Measurements from ENCODE around the gene CENPS.
"Not testable (repeated sequence)": the region's sequence is repeated elsewhere in the genome, so short reads cannot be mapped to it uniquely, and the experiment has no call there.

Gene CENPS

DNA sequence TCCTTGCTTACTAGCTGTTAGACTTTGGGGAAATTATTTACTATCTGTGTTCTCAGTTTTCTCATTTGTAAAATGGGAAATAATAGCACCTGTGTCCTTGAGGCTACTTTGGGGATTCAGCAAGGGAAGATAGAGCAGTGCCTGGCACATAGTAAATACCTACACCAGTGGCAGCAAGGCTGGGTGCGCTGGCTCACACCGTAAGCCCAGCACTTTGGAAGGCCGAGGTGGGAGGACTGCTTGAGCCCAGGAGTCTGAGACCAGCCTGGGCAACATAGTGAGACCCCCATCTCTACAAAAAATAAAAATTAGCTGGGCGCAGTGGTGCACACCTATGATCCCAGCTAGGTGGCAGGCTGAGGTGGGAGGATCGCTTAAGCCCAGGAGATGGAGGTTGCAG, 8.6 kb upstream of the CENPS start:
- no peak for DNase-seq

DNA sequence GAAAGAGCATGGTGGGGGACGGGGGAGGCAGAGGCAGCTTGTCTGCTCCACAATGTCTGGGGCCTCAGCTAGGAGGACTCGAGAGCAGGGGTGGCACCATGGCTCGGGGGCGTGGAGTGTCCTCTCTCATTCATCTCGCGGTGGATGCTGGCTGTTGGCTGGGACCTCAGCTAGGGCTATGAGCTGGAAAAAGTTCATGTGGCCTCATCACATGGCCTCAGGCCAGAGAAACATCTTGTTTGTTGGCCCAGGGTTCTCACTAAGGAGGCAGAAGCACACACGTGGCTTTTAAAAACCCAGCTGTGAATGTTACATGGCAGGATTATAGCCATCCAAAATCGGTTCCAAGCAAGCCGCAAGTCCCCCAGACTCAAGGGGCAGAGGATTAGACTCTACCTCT, 6.2 kb upstream of the CENPS start:
- DNase-seq, result no peak

- DNase-seq, result no peak
Observed at GRCh38 chr1:10424651-10425050, 5.6 kb upstream of the CENPS start.

- DNase-seq, result not testable (repeated sequence)
Observed at GRCh38 chr1:10425826-10426534, 4.3 kb upstream of the CENPS start.

DNA sequence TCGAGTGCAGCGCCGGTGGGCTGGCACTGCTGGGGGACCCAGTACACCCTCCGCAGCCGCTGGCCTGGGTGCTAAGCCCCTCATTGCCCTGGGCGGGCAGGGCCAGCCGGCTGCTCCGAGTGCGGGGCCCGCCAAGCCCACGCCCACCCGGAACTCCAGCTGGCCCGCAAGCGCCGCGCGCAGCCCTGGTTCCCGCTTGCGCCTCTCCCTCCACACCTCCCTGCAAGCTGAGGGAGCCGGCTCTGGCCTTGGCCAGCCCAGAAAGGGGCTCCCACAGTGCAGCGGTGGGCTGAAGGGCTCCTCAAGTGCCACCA, 3.7 kb upstream of the CENPS start:
- not testable (repeated sequence) for DNase-seq

- no peak for DNase-seq
Observed at GRCh38 chr1:10428984-10429383, 1.2 kb upstream of the CENPS start.

DNA sequence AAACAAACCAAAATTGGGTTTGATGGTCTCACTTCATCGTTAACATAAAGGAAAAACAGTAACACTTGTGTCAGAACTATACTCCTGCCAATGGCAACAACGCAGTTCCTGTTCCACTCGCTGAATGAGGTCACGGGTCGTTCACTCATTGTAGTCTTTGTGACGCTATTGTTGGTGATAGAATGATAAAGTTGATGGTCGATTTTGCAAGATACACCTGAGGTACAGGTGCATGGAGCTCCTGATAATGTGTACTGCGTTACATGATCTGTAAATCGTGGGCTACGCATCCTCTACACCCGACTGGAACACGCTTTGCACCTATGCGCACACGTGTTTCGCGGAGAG, 391 bp upstream of the CENPS start:
- DNase-seq, result no peak

DNA sequence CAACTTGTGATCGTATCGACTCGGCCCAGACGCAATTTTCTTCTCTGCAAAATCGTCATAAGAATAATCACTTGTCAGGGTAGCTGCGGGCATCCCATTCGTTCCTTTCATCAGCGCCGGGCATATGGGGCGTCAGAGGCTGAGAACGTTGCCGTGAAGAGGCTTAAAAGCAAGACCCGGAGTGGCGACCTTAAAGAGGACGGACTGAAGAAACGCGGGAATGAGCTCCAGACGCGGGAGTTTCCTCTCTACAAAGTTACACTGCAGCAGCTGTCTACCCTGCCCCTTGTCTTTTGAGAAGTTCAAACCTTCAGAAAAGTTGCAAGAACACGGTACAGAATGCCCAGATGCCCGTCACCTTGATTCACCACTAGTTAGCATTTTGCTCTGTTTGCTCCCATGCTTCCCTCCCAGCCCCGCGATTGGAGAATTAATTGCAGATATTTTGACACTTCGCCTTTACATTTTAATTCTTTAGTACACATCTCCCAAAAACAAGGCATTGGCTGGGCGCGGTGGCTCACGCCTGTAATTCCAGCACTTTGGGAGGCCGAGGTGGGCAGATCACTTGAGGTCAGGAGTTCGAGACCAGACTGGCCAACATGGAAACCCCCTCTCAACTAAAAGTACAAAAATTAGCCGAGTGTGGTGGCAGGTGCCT, 967 bp downstream of the CENPS start:
- no peak for DNase-seq

DNA sequence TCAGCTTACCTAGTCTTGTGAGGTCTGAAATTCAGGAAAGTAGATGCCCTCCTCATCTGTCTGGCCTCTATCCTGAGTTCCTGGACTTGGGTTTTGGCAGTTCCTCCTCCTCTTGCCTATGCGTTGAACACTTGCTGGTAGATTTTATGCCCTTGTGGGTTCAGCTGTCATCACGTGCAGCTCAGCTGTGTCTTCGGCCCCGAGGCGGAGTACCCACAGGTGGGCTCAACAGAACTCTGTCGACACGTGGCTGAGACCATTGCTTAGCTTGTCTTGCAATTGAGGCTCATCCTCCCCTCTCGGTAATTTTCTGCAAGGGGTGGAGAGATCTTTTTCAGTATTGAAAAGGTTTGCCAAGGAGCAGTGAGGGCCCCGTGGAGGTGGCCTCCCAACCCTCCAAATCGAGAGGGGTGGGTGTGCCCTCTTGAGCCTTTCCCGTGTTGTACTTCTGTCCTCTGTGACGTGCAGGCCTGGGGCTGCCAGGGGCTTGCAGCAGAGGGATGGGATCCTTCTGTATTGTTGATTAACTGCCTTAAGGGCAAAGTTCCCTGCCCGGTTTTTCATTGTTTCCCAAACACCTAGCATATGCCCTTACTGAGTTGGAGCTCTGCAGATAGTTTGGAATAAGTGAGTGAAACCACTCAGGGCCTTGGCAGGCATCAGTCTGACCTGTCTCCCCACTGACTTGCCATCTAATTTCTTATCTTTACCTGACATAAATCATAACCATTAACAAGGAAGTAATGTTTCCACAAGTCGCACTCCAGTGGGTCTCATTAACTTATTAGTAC, 2.9 kb downstream of the CENPS start:
- DNase-seq, result no peak

- DNase-seq, result no peak
Observed at GRCh38 chr1:10433790-10434189, 3.6 kb downstream of the CENPS start.

GRCh38 chr1:10434590-10434989, 4.4 kb downstream of the CENPS start:
- no peak for DNase-seq

DNA sequence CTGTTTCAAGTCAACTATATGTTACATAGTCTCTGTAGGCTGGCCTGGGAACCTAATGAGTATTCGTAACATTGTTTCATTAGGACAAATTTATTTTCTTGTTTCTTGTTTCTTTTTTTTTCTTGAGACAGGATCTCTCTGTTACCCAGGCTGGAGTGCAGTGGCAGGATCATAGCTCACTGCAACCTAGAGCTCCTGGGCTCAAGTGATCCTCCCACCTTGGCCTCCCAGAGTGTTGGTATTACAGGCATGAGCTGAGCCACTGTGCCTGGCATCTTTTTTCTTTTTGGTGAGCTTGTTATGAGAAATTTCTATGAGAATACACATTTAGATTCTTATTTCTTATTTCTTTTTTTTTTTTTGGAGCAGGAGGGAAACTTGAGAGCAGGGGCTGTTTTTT, 6.8 kb downstream of the CENPS start:
- no peak for DNase-seq

DNA sequence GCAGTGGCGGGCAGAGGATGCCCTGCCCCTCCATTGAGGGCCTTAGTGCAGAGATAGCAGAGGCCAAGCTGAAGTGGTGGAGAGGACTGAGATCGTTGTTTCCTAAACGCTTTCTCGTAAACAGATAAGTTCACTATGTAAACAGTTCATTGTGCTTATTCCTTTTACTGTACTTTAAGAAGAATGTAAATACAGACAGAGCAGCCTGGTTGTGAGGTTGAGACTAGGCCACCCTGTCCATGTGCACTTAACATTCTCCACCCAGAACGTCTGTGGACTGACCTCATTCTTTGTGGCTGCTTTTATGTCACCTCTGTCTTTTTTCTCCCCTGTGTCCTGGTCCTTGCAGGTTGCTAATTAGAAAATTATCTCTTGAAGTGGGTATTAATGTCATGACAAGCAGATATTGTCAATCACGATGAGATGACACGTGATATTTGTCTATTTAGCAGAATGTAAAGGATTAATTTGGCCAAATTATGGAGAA, 8.5 kb downstream of the CENPS start:
- no peak for DNase-seq

DNA sequence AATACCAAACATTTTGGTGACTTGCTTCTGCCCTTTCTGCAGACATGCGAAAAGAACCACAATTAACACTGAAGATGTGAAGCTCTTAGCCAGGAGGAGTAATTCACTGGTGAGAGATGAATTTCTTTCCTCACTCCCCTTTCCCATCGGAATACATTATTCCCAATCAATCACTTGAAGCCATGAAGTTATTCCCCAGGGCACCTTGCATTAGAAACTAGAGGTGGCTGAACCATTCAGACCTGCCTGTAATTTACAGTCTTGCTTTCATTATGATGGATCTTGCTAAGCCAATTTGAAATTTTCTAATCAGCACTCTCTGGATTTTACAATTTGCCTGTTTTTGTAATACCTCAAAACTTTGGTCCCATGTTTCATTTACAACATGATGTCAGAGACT, 10.1 kb downstream of the CENPS start:
- no peak for DNase-seq

DNA sequence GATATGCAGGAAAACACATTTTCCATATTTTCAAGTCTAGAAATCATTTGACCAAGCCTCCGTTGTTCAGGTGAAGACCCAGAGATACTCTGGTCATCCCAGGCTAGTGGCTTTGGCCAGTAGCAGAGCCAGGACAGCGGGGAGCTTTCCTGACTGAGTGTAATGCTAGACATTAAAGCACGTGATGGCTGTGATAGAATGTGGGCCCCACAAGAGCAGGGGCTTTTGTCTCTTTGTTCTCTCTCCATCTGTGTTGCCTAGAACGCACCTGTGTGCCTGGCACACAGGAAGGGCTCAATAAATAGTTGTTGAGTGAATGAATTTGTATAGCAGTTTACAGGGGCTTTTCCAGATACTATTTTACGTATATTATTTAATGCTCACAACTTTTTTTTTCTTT, 10.6 kb downstream of the CENPS start:
- no peak for DNase-seq

DNA sequence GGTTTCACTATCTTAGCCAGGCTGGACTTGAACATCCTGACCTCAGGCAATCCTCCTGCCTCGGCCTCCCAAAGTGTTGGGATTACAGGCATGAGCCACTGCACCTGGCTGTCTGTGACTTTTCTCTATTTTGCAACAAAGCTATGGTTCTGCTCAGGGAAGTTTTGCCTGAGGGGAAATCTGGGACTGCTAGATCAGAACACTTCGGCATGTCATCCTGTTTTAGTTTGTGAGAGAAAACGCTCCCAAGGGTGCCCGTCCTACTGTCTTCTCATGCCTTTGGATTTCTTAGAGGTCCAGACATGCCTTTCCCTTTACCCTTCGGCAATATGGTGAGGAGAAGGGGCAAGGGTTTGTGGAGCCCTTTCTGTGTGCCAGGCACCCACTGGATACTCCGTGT, 14.0 kb downstream of the CENPS start:
- no peak for DNase-seq

DNA sequence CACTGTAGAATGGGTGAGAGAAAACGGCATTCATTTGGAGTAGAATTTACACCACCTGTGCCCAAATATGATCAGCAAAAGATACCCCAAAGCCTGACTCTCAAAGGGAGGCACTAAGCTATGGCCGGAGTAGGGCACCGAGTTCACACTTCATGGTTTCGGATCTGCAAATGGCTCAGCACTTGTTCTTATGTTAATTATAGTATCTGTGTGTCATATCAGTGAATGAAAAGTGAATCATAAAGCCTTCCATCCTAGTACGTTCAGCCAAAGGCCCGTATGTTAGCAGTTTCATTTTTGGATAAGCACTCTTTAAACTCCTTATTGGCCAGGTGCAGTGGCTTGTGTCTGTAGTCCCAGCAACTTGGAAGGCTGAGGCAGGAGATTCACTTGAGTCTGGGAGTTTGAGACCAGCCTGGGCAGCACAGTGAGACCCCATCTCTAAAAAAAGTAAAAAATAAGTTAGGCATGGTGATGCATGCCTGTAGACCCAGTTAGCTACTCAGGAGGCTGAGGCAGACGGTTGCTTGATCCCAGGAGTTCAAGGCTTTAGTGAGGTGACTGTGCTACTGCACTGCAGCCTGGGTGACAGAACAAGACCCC, 14.7 kb downstream of the CENPS start:
- DNase-seq, result no peak

DNA sequence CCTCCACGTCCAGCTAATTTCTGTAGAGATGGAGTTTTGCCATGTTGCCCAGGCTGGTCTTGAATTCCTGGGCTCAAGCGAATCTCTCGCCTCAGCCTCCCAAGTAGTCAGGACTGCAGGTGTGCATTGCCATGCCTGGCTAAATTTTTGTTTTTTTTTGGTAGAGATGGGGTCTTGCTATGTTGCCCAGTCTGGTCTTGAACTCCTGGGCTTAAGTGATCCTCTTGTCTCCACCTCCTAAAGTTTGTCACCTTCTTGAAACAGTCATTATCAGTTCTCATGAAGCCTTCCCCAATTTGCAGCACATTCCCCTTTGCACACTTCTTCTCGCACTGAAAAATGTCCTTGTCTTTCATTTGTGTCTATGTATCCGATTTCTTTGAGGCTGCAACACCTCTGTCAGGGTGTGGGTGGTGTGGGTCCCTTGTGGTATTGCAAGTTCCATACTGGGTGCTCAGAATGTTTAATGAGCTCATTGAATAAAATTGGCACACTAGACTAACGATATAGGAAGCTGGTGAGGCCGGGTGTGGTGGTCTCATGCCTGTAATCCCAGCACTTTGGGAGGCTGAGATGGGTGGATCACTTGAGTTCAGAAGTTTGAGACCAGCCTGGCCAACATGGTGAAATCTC, 16.7 kb downstream of the CENPS start:
- DNase-seq, result no peak

- DNase-seq, result no peak
Observed at GRCh38 chr1:10449751-10450150, 19.5 kb downstream of the CENPS start, which contains the start of gene CORT. Gene CORT, plus strand, starts transcription at chr1:10450031. Its CDS starts 193 bp downstream, at chr1:10450224.

GRCh38 chr1:10450156-10450814, 20.1 kb downstream of the CENPS start:
- DNase-seq, result no peak

DNA sequence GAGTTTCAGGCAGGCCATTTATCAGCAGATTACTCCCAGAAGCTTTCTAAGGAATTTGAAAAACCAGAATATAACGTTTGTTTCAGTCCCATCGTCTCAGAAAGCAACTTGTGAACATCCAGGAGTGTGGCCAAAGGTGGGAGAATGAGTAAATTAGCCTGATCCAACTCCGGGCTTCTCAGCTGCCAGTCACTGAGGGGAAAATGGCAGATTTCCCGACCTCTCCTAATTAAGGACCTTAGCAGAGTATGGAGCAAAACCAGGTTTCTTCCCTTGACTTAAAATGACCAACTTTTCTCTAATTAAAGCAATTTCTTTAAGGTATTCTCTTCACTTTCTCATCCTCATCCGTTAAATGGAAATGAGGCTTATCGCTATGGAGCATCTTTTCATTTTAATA, 20.6 kb downstream of the CENPS start:
- no peak for DNase-seq

DNA sequence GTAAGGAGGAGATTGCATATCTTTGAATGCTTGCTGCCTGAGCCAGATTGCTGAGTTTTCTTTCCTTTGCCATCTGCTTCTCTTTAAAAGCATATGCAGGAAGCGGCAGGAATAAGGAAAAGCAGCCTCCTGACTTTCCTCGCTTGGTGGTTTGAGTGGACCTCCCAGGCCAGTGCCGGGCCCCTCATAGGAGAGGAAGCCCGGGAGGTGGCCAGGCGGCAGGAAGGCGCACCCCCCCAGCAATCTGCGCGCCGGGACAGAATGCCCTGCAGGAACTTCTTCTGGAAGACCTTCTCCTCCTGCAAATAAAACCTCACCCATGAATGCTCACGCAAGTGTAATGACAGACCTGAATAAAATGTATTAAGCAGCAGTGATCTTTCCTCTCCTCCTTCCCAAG, 21.1 kb downstream of the CENPS start:
- no peak for DNase-seq

- DNase-seq, result no peak
Observed at GRCh38 chr1:10456048-10456447, 25.8 kb downstream of the CENPS start.
